ENCODE measurements around the gene BAIAP2L1. TPM values are rescaled to one million over a fixed set of nuclear protein-coding genes. Genes with fewer than 3 reads are reported as not detected.
"Not testable (repeated sequence)": the region's sequence is repeated elsewhere in the genome, so short reads cannot be mapped to it uniquely, and the experiment has no call there.

Gene BAIAP2L1
- total RNA-seq, 1 experiment from 2014 or later, result 14.0 TPM

- DNase-seq (ENCODE audit: low spot score), result no peak
Measured at GRCh38 chr7:98399462-98399861, 1.4 kb downstream of the BAIAP2L1 start.

DNA sequence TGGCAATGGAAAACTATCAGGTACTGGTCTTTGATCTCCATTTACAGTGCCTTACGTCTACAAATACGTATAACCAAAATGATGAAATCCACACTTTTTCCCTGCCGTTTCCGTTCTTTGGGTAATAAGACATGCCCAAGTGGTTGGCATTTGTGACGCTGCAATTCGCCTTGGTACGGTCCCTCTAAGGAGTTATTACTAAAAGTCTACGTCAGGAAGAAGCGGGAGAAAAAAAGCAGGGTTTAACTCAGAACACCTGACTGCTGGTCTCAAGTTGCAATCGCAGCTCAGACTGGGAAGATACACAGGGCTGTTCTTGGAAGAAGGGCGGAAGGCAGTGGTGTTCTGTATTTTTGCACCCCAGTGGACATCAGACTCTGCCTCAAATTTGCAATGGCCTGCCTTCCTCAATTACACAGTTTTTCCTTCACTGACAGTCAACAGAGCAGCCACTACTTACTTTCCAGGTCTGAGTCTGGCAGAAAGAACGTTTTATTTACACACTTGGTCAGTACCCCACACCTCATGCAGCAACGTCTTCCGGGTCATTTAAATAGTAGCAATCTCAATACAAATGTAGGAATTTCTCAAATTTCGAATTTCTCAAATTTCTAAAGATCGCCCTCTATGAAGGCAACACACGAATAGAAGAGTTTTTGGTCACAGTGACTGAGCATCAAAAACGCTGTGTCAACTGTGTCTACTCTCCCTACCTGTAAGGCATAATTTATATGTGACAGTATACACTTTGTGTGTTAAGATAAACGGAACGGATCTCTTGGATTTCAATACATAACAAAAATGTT lies 2.1 kb downstream of the BAIAP2L1 start:
- no peak for DNase-seq (ENCODE audit: low spot score)

DNA sequence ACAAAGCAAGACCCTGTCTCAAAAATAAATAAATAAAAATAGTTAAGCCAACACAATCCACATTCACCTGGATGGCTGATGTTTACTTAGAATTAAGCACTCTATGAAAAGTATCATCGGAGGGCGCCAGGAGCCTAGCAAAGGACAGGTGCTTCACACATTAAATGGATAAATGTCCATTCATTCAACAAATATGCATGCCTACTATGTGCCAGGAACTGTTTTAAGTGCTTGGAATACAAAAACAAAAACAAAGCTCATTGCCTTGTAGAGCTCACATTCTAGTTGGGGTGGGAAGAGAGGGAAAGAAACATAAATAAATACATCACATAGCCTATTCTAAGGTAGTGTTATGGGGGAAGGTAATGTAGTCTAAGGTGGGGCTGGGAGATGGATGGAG lies 4.1 kb downstream of the BAIAP2L1 start:
- DNase-seq (ENCODE audit: low spot score), result no peak

DNA sequence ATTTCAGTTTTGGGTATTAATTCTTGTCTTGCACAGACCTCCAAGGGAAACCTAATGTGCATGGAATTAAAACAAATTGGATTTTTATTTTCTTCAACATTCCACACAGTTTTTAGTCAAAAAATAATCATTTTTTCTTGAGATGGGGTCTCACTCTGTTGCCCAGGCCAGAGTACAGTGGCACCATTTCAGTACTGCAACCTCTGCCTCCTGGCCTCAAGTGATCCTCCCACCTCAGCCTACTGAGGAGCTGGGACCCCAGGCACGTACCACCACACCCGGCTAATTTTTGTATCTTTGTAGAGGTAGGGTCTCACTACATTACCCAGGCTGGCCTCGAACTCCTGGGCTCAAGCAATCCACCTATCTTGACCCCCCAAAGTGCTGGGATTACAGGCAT lies 4.9 kb downstream of the BAIAP2L1 start:
- DNase-seq (ENCODE audit: low spot score), result no peak

- DNase-seq (ENCODE audit: low spot score), result no peak
Measured at GRCh38 chr7:98395481-98395880, 5.4 kb downstream of the BAIAP2L1 start.

GRCh38 chr7:98394377-98394836 lies 6.5 kb downstream of the BAIAP2L1 start:
- DNase-seq (ENCODE audit: low spot score), result peak; percentile 93

GRCh38 chr7:98387544-98388226 lies 13.2 kb downstream of the BAIAP2L1 start:
- DNase-seq (ENCODE audit: low spot score), result no peak

GRCh38 chr7:98387131-98387530 lies 13.8 kb downstream of the BAIAP2L1 start:
- DNase-seq (ENCODE audit: low spot score), result peak; percentile 19

DNA sequence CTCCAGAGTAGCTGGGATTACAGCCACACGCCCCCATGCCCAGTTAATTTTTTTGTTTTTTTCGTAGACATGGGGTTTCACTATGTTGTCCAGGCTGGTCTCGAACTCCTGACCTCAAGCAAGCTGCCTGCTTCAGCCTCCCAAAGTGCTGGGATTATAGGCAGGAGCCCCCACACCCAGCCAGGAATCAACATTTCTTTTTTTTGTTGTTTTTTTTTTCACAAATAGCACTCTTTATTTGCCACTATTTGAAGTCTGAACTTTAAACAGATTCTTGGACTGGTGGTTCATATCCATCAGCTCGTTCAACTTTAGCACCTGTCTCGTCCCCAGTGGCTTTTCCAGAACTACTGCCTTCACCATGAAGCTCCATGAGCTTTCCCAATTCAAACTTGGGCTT lies 15.4 kb downstream of the BAIAP2L1 start:
- not testable (repeated sequence) for DNase-seq (ENCODE audit: low spot score)

DNA sequence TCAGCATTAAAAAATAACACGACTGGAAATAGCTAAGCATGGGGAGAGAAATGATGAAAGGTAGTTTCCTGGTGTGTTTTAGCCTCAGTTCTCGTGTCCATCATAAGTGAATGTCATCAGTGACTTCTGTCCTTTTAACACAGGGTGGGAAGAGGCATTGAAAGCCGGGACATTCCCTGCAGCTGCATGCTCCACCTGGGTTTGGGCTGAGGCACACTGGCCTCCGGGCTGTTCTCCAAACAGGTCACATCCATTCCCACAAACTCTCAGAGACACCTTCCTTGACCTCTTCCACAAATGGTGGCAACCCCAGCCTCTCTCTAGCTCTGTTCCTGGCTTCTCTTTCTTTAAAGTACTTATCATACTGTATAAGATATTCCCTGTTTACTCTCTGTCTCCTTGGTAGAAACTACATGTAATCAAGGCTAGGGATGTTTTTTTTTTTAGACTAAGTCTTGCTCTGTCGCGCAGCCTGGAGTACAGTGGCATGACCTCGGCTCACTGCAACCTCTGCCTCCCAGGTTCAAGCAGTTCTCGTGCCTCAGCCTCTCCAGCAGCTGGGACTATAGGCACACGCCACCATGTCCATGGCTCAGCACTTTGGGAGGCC lies 22.6 kb downstream of the BAIAP2L1 start:
- no peak for DNase-seq (ENCODE audit: low spot score)

DNA sequence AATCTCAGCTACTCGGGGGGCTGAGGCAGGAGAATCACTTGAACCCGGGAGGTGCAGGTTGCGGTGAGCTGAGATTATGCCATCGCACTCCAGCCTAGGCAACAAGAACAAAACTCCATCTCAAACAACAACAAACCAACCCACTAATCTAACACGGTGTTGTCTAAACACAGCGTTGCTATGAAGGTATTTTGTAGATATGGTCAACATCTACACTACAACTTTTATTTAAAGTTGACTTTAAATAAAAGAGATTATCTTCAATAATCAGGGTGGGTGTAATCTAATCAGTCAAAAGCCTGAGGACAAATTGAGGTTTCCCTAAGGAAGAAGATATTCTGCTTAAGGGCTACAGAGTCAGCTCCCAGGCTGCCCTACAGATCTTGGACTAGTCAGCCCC lies 24.2 kb downstream of the BAIAP2L1 start:
- DNase-seq (ENCODE audit: low spot score), result no peak

DNA sequence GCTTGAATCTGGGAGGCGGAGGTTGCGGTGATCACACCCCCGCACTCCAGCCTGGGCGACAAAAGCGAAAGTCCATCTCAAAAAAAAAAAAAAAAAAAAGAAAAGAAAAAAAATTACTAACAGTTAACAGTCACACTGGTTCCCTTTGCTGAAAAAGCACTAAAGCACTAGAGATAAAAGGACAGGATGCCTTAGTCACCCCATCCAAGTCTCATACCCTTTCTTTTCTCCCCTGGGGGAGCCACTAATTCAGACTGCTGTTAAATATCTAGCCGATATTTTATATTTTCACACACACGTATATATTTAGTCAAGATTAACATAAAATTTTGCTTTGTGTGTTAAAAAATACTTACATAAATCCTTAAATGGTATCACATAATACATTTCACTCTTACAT lies 25.2 kb downstream of the BAIAP2L1 start:
- DNase-seq (ENCODE audit: low spot score), result no peak

DNA sequence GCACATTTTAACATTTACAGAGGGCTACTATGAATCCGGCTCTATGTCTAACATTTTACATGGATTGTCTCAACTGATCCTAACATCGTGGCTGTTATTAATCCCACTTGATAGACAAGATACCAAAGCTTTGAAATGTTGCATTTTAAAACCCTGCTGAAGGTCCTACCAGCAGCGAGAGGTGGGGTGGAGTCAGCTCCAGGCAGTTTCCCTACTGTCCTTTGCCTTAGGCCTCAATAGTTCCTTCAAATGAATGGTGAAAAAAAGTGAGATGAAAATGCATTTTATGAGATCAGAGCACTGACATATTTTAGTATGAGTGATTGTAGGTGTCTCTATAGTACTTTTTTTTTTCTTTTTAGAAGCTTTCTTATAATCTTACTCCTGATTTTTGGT lies 26.6 kb downstream of the BAIAP2L1 start:
- DNase-seq (ENCODE audit: low spot score), result no peak

DNA sequence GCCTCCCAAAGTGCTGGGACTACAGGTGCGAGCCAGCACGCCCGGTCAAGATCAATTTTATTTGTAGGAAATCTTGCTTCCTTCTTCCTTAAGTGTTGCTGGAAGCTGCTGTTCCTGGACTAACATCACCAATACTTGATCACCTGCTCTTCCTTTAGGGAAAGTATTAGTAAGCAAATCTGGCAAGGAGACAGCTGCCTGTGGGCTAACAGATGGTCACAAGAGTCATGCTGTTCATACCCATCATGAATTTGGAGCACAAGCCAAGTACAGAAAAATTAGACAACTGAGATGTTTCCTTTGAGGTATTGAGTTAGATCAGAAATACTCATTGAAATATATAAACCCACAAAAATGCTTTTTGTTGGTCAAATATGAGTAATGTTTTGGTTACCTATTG lies 27.9 kb downstream of the BAIAP2L1 start:
- DNase-seq (ENCODE audit: low spot score), result peak; percentile 86

DNA sequence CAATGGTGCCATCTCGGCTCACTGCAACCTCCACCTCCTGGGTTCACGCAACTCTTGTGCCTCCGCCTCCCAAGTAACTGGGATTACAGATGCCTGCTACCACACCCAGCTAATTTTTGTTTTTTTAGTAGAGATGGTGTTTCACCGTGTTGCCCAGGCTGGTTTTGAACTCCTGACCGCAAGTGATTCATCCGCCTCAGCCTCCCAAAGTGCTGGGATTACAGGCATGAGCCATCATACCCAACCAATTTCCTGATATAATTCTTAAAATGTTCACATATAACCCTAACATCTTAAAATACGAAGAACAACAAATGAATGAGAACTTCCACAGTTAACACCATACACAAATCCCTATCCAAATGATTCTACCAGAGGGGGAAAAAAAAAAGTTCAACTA lies 31.2 kb downstream of the BAIAP2L1 start:
- DNase-seq (ENCODE audit: low spot score), result no peak

DNA sequence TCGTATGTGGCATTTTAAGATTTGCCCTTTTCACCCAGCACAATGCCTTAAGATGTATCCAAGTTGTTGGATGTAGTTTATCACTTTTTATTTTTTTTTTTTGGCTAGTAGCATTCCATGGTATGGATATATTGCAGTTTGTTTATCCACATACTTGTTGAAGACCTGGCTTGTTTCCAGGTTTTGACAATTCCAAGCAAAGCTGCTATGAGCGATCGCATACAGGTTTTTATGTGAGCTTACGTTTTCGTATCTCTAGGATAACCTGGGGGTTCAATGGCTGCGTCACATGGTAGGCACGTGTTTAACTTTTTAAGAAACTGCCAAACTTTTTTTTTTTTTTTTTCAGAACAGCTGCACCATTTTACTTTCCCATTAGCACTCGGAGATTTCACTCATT lies 32.2 kb downstream of the BAIAP2L1 start:
- no peak for DNase-seq (ENCODE audit: low spot score)

- DNase-seq (ENCODE audit: low spot score), result no peak
Measured at GRCh38 chr7:98366562-98366938, 34.3 kb downstream of the BAIAP2L1 start.

- DNase-seq (ENCODE audit: low spot score), result no peak
Measured at GRCh38 chr7:98365863-98366561, 34.9 kb downstream of the BAIAP2L1 start.

GRCh38 chr7:98364220-98364619 lies 36.7 kb downstream of the BAIAP2L1 start:
- no peak for DNase-seq (ENCODE audit: low spot score)

DNA sequence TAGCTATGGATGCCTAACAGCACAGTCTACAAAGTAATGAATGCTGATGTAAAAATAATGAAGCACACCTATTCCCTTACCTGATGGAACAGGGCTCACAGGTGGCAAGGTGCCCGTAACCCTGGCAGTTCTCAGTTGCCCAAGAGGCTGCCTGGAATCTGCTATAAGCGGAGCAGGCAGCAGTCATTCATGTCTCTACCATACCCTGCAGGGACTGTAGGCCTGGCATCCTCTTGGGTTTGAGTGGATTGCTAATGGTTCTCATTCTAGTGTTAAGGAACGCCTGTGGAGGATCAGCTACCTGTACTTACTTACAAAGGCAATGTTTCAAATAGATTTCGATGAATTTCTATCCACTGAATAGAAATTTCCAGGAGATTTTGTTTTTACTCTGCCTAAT lies 38.4 kb downstream of the BAIAP2L1 start:
- DNase-seq (ENCODE audit: low spot score), result no peak

GRCh38 chr7:98360221-98361130 lies 40.4 kb downstream of the BAIAP2L1 start:
- DNase-seq (ENCODE audit: low spot score), result peak; percentile 69
